ENCODE measurements around the gene CIB1. TPM values are rescaled to one million over a fixed set of nuclear protein-coding genes. Genes with fewer than 3 reads are reported as not detected.

The CIB1 gene
- total RNA-seq, 2 donors from 2014 or later, result 18.0 to 35.6 TPM

DNA sequence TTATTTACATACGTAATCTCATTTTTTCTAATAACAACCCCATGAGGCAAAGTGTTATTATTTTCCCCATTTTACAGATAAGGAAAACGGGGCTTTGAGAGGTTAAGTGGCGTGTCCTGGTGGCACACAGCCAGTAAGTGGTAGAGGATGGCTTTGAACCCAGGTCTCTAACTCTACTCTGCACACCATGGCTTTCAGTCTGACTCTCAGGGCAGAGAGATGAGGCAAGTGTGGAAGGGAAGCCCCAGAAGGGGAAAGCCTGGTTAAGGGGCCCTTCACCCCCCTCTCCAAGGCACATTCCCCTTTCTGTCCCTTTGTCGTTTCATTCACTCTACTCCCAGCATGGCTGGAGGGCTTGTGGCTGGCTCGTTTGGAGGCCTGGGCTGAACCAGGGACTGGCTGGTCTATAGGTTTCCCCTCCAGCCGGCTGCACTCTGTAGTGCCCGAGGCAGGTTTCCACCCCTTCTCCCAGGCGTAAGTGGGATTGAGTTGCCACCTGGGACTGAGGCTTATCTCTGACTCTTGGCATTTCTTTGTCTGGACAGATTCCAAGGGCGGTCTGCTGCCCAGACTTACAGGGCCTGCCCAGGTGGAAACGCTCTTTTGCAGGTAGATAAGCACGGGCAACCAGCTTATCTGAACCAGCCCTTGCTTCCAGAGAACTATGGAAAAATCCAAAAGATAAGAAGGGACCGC, 20.5 kb downstream of the CIB1 start:
- H3K4me3 ChIP-seq, result no peak overlapping the region
- H3K9me3 ChIP-seq, result no peaks in the 10 kb centered on the region
- DNase-seq (ENCODE audit: low spot score), result no peak
- no peaks in the 10 kb centered on the region for H3K36me3 ChIP-seq
- no peak for ATAC-seq (ENCODE audit: insufficient number of reproducible peaks, low FRiP score, low read depth)
- no peak overlapping the region for H3K27ac ChIP-seq
- H3K27me3 ChIP-seq (replicated peaks; ENCODE audit: insufficient read depth), result no peaks in the 10 kb centered on the region
- H3K4me1 ChIP-seq (ENCODE audit: control insufficient read depth in 1 of 2, low read depth in 2 of 2), result peaks cover 0 to 3% of the 10 kb centered on the region in 2 donors
- TF ChIP-seq, protein P1, sequence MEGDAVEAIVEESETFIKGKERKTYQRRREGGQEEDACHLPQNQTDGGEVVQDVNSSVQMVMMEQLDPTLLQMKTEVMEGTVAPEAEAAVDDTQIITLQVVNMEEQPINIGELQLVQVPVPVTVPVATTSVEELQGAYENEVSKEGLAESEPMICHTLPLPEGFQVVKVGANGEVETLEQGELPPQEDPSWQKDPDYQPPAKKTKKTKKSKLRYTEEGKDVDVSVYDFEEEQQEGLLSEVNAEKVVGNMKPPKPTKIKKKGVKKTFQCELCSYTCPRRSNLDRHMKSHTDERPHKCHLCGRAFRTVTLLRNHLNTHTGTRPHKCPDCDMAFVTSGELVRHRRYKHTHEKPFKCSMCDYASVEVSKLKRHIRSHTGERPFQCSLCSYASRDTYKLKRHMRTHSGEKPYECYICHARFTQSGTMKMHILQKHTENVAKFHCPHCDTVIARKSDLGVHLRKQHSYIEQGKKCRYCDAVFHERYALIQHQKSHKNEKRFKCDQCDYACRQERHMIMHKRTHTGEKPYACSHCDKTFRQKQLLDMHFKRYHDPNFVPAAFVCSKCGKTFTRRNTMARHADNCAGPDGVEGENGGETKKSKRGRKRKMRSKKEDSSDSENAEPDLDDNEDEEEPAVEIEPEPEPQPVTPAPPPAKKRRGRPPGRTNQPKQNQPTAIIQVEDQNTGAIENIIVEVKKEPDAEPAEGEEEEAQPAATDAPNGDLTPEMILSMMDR (IDR thresholded peaks at IDR 0.05), result no peak

DNA sequence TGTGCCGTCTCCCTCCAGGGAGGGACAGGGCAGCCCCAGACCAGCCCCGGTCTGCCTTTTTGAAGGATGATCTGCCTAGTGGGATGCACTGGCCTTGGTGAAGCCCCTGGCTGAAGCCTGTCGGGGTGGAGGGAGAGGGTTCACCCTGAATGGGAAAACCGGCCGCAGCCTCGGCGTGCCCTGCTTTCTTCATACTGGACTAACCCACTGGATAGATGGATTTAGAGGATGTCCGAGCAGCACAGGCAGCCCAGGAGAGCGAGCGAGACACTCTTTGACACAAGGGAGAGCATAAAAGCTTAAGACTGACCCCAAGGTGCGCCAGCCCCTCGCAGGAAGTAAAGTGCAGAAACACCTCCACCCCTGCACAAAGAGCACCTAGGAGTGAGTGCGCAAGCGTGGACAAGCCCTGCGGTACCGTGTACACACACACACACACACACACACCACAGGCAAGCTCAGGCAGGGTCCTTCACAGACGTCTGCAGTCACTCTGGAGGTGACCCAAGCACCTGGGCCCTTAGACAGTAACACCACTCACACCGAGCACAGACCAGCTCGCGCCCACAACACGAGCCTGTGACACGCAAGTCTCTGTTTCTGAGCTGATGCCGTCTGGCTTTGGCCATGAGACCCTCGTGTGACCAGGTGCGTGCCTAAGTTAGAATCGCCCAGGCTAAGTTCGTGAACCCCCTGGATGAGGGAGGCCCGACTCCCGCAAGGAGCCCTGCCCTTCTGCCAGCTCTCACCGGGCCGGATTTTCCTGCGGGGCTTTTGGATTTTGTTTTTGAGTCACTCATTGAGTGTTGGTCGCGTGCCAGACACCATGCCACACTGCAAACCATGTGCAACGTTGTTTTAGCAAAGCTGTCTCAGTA, 21.3 kb downstream of the CIB1 start:
- Histone ChIP-seq H3K27ac (no peak overlapping the region), H3K4me3 (no peak overlapping the region), H3K27me3 (replicated peaks; ENCODE audit: insufficient read depth) (no peaks in the 10 kb centered on the region), H3K36me3 (no peaks in the 10 kb centered on the region), H3K9me3 (no peaks in the 10 kb centered on the region), H3K4me1 (ENCODE audit: control insufficient read depth in 1 of 2, low read depth in 2 of 2) (peaks cover 0 to 3% of the 10 kb centered on the region in 2 donors)
- no peak for DNase-seq (ENCODE audit: low spot score)
- no peak for ATAC-seq (ENCODE audit: insufficient number of reproducible peaks, low FRiP score, low read depth)
- TF ChIP-seq, protein P1 (IDR thresholded peaks at IDR 0.05), result no peak

DNA sequence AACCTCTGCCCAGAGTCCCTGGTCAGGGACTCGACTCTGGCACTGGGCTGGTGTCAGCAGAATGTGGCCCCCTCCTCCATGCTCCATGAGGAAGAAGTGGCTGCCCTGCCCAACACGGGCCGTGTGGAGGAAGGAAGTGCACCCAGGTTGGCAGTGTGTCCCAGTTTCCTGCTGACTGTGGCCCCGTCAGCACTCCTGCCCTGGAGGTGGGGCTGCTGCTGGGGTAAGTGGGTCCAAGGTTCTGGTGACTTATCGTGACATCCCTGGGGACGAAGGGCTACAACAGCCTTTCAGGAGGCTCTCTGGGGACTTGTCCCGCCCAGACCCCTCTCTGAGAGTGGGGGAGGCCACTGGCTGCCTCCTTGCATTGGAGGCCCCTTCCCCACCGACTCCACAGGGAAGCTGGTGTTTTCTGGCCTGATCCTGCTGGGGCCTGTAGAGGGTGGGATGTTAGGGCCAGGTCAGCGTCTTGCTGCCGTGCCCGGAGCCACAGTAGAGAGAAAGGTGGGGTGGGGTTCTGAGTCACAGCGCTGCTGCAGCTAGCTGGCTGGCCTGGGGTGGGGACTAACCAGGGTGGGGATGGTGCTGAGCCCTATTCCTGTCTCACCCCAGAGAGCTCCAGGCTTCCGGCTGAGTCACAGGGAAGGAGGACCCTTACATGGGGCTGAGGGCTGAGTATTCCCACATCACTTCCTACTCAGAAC, 22.1 kb downstream of the CIB1 start:
- TF ChIP-seq, protein P1 (IDR thresholded peaks at IDR 0.05), result no peak
- Histone ChIP-seq H3K36me3 (no peaks in the 10 kb centered on the region), H3K27ac (no peak overlapping the region)

DNA sequence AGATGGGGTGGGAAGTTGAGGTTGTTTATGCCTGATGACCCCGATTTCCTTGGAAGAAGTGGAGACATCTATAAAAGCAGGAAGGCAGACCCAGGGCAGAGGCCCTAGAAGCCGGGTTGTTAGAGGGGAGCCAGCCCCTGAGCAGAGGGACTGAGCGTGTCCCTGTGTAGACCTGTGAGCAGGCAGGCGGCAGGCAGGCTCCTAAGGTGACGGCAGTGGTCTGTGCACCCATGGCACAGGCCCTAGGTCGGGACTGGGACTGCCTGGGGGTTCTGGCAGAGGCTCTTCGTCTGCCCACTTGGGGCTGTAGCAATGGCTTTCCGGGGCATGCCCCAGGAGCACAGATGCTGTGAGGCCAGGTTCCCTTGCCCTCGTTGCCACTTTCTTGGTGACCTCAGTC, 22.7 kb downstream of the CIB1 start:
- ATAC-seq (ENCODE audit: insufficient number of reproducible peaks, low FRiP score, low read depth) (no peak), DNase-seq (ENCODE audit: low spot score) (no peak)
- Histone ChIP-seq H3K4me3 (no peak overlapping the region), H3K9me3 (no peaks in the 10 kb centered on the region), H3K27ac (no peak overlapping the region), H3K36me3 (no peaks in the 10 kb centered on the region), H3K27me3 (replicated peaks; ENCODE audit: insufficient read depth) (no peaks in the 10 kb centered on the region), H3K4me1 (ENCODE audit: control insufficient read depth in 1 of 2, low read depth in 2 of 2) (peaks cover 0 to 3% of the 10 kb centered on the region in 2 donors)
- TF ChIP-seq, protein P1 (IDR thresholded peaks at IDR 0.05), result no peak

More for the DNA sequence above, 22.1 kb downstream of the CIB1 start:
- Histone ChIP-seq H3K4me3 (no peak overlapping the region), H3K9me3 (no peaks in the 10 kb centered on the region), H3K4me1 (ENCODE audit: control insufficient read depth in 1 of 2, low read depth in 2 of 2) (peaks cover 0 to 3% of the 10 kb centered on the region in 2 donors), H3K27me3 (replicated peaks; ENCODE audit: insufficient read depth) (no peaks in the 10 kb centered on the region)
- ATAC-seq (ENCODE audit: insufficient number of reproducible peaks, low FRiP score, low read depth) (no peak), DNase-seq (ENCODE audit: low spot score) (no peak)

DNA sequence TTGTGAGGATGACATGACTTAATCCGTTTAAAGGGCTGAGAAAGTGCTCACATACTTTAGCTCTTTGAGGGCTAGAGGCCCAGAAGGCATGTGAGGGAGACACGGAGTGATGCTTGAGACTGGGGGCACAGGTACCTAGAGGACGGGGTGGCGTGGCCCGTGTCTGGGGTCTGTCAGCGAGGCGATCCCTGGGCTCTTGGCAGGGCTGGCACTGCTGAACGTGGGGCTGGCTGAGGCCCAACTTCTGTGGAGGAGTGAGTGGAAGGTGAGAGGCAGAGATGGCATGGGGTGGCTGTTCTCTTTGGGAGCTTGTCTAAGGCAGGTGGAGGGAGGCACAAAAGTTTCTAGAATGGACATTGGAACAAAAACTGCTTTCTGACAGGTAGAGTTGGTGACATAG, 23.1 kb downstream of the CIB1 start:
- H3K9me3 ChIP-seq, result no peaks in the 10 kb centered on the region
- peaks cover 0 to 3% of the 10 kb centered on the region in 2 donors for H3K4me1 ChIP-seq (ENCODE audit: control insufficient read depth in 1 of 2, low read depth in 2 of 2)
- H3K36me3 ChIP-seq, result no peaks in the 10 kb centered on the region
- TF ChIP-seq, protein P1 (IDR thresholded peaks at IDR 0.05), result no peak
- H3K27ac ChIP-seq, result no peak overlapping the region
- H3K27me3 ChIP-seq (replicated peaks; ENCODE audit: insufficient read depth), result no peaks in the 10 kb centered on the region
- DNase-seq (ENCODE audit: low spot score) (no peak), ATAC-seq (ENCODE audit: insufficient number of reproducible peaks, low FRiP score, low read depth) (no peak)
- no peak overlapping the region for H3K4me3 ChIP-seq

Data from thoracic aorta (tissue), 2 donors.